ENCODE results near the gene CENPN. TPM values are rescaled to one million over a fixed set of nuclear protein-coding genes. Genes with fewer than 3 reads are reported as not detected.
A peak's percentile ranks its signal among the peaks of the same experiment; 100 is the strongest.

The CENPN gene
- total and polyA plus RNA-seq, 2 of the 13 experiments (the other 11 are each of a cell fraction or from before 2014, with no cell fraction given) = 29.7 to 129 TPM

- TF ChIP-seq, protein P1, sequence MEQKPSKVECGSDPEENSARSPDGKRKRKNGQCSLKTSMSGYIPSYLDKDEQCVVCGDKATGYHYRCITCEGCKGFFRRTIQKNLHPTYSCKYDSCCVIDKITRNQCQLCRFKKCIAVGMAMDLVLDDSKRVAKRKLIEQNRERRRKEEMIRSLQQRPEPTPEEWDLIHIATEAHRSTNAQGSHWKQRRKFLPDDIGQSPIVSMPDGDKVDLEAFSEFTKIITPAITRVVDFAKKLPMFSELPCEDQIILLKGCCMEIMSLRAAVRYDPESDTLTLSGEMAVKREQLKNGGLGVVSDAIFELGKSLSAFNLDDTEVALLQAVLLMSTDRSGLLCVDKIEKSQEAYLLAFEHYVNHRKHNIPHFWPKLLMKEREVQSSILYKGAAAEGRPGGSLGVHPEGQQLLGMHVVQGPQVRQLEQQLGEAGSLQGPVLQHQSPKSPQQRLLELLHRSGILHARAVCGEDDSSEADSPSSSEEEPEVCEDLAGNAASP (CRISPR knock-in tag; IDR thresholded peaks at IDR 0.05; ENCODE audit: borderline replicate concordance) = peak; percentile 13; the same call in 1 of the 2 replicates
- peak; percentile 37; the same call in 1 of the 2 replicates for TF ChIP-seq HCFC1 (IDR thresholded peaks at IDR 0.05; ENCODE audit: low read depth, low read length)
- peak; percentile 42; the same call in 1 of the 2 replicates for TF ChIP-seq KDM5A (IDR thresholded peaks at IDR 0.05; ENCODE audit: borderline replicate concordance, low read length)
- 0 out of 2 replicates have a peak, but pooled peaks have one; percentile 9 for TF ChIP-seq ESRRA (CRISPR knock-in tag; IDR thresholded peaks at IDR 0.05; ENCODE audit: low read depth)
- no peak for TF ChIP-seq GFI1 (CRISPR knock-in tag; IDR thresholded peaks at IDR 0.05; ENCODE audit: borderline replicate concordance)
- peak; percentile 99 for TF ChIP-seq BHLHE40 (IDR thresholded peaks at IDR 0.05; ENCODE audit: low read length)
- peak; percentile 93 for TF ChIP-seq TAF1 (CRISPR knock-in tag; IDR thresholded peaks at IDR 0.05)
- TF ChIP-seq ETV6 (CRISPR knock-in tag; conservative IDR thresholded peaks at IDR 0.05) = 0 out of 2 replicates have a peak, but pooled peaks have one; percentile 58
- peak; percentile 14; the same call in 1 of the 2 replicates for TF ChIP-seq SP140L (CRISPR knock-in tag; IDR thresholded peaks at IDR 0.05; ENCODE audit: borderline replicate concordance)
- TF ChIP-seq KLF13 (CRISPR knock-in tag; IDR thresholded peaks at IDR 0.05) = no peak
- TF ChIP-seq UBTF (CRISPR knock-in tag; IDR thresholded peaks at IDR 0.05) = peak; percentile 4; the same call in 1 of the 2 replicates
- peak; percentile 96 for TF ChIP-seq ARID2 (CRISPR knock-in tag; IDR thresholded peaks at IDR 0.05; ENCODE audit: borderline replicate concordance)
- TF ChIP-seq HDAC1 (CRISPR knock-in tag; IDR thresholded peaks at IDR 0.05) = peak; percentile 97
- TF ChIP-seq ZBTB37 (CRISPR knock-in tag; IDR thresholded peaks at IDR 0.05) = no peak
- peak; percentile 59; the same call in 1 of the 2 replicates for TF ChIP-seq EEA1 (CRISPR knock-in tag; IDR thresholded peaks at IDR 0.05; ENCODE audit: borderline replicate concordance)
- TF ChIP-seq, protein P2, sequence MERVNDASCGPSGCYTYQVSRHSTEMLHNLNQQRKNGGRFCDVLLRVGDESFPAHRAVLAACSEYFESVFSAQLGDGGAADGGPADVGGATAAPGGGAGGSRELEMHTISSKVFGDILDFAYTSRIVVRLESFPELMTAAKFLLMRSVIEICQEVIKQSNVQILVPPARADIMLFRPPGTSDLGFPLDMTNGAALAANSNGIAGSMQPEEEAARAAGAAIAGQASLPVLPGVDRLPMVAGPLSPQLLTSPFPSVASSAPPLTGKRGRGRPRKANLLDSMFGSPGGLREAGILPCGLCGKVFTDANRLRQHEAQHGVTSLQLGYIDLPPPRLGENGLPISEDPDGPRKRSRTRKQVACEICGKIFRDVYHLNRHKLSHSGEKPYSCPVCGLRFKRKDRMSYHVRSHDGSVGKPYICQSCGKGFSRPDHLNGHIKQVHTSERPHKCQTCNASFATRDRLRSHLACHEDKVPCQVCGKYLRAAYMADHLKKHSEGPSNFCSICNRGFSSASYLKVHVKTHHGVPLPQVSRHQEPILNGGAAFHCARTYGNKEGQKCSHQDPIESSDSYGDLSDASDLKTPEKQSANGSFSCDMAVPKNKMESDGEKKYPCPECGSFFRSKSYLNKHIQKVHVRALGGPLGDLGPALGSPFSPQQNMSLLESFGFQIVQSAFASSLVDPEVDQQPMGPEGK (CRISPR knock-in tag; IDR thresholded peaks at IDR 0.05) = peak; percentile 67
- TF ChIP-seq GABPA (IDR thresholded peaks at IDR 0.05; ENCODE audit: low read depth, low read length) = no peak
- peak; percentile 82 for TF ChIP-seq GABPA (CRISPR knock-in tag; IDR thresholded peaks at IDR 0.05; ENCODE audit: low read depth)
- no peak; the same call in 1 of the 2 replicates for TF ChIP-seq MZF1 (CRISPR knock-in tag; IDR thresholded peaks at IDR 0.05; ENCODE audit: borderline replicate concordance)
- peak; percentile 85 for TF ChIP-seq SRSF1 (optimal IDR thresholded peaks at IDR 0.05; ENCODE audit: low read depth, low read length)
Measured at GRCh38 chr16:81006813-81007695, at the start of gene CENPN, which contains the start of gene CMC2 (continued).

All from HepG2 (cell line).